Diencephalon (tissue), 1 donor: ENCODE data around the gene ABCA10. TPM values are rescaled to one million over a fixed set of nuclear protein-coding genes. Genes with fewer than 3 reads are reported as not detected.

Source experiments
- small RNA-seq: library from RNA; depleted of rRNA; stranded (forward); fragments of <200 nt; gene quantifications from one replicate; pipeline ENCODE3, GENCODE V24; 2014
- total RNA-seq: library from RNA; depleted of rRNA; stranded (reverse); fragments of >200 nt; gene quantifications from one replicate; pipeline ENCODE4 v1.2.3, GENCODE V29; 2014

The ABCA10 gene, protein sequence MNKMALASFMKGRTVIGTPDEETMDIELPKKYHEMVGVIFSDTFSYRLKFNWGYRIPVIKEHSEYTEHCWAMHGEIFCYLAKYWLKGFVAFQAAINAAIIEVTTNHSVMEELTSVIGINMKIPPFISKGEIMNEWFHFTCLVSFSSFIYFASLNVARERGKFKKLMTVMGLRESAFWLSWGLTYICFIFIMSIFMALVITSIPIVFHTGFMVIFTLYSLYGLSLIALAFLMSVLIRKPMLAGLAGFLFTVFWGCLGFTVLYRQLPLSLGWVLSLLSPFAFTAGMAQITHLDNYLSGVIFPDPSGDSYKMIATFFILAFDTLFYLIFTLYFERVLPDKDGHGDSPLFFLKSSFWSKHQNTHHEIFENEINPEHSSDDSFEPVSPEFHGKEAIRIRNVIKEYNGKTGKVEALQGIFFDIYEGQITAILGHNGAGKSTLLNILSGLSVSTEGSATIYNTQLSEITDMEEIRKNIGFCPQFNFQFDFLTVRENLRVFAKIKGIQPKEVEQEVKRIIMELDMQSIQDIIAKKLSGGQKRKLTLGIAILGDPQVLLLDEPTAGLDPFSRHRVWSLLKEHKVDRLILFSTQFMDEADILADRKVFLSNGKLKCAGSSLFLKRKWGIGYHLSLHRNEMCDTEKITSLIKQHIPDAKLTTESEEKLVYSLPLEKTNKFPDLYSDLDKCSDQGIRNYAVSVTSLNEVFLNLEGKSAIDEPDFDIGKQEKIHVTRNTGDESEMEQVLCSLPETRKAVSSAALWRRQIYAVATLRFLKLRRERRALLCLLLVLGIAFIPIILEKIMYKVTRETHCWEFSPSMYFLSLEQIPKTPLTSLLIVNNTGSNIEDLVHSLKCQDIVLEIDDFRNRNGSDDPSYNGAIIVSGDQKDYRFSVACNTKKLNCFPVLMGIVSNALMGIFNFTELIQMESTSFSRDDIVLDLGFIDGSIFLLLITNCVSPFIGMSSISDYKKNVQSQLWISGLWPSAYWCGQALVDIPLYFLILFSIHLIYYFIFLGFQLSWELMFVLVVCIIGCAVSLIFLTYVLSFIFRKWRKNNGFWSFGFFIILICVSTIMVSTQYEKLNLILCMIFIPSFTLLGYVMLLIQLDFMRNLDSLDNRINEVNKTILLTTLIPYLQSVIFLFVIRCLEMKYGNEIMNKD (N-terminal part only)
- 6.7 TPM for total RNA-seq

DNA sequence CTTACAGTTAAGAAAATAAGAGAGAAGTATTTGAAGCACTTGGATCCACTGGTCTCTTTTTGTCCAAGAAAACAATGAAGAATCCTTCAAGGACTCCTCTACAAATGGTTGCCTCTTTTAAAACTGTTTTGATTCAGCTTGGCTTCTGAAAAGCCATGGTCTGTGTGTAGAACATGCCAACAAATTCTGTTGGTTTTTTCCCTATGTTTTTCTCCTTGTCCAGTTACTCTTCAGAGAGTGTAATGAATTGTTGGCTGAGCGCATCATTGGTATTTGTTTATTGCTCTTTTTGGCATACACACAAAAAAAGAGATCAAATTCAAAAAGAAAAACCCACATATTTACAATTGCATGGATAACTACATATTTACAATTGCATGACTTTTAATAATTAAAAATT, at the start of gene ABCA10:
Gene ABCA10 (minus strand): TSS at position 249 of the 400 bp plus-strand sequence. CDS start 3,466 bp downstream, outside the sequence.

DNA sequence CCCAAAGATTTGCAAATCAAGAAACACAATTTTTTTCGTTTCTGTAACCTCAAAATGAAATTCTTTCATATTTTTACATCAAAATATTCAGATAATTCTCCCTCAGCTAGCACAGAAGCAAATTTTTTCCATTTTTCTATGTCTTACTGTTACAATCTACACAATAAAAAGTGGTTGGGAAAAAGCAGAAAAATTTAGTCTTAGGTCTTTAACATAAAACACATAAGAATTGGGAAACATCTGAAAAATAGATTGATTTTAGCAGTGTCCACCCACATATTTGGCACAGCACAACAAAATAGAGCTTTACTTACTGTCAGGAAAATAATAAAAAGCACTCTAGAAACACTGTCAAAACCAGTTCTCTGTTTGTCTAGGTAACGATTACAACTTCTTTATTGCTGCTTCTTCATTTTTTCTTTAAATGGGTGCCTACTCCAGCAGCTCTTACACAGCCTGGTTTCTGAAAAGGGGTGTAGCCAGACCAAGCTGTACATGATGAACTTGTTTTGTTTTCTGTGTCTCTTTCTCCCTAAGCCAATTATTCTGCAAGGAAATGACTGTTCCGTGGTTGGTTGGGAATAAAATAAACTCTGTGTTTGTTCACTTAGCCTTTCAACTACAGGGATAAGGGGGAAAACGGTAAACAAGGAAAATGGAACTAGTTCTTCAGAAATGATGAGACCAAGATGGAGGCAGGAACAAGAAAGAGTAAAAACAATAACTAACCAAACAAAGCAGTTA, 87.0 kb downstream of the ABCA10 start, which contains the start of gene ABCA6:
Gene ABCA6 (minus strand): TSS at position 465 of the 744 bp plus-strand sequence. CDS start 1,192 bp downstream, outside the sequence.

Small RNA genes lying within 50 kb of the gene (small RNA-seq; reads per million reads assigned to genes)
- gene MIR4524B, result not detected

Other genes starting within 250 kb of the ABCA10 start
- 8.8 TPM for gene ABCA9, start 167.9 kb downstream of the ABCA10 start, total RNA-seq
- 6.2 TPM for gene ABCA6, start 86.9 kb downstream of the ABCA10 start, total RNA-seq
- gene ABCA5, start 98.3 kb upstream of the ABCA10 start, total RNA-seq, result 78.2 TPM
- 26.3 TPM for gene MAP2K6, start 185.9 kb upstream of the ABCA10 start, total RNA-seq